ENCODE measurements around the gene ZNF621. TPM values are rescaled to one million over a fixed set of nuclear protein-coding genes. Genes with fewer than 3 reads are reported as not detected.

Gene ZNF621
- total RNA-seq, 1 donor from 2014 or later = 34.8 TPM

DNA sequence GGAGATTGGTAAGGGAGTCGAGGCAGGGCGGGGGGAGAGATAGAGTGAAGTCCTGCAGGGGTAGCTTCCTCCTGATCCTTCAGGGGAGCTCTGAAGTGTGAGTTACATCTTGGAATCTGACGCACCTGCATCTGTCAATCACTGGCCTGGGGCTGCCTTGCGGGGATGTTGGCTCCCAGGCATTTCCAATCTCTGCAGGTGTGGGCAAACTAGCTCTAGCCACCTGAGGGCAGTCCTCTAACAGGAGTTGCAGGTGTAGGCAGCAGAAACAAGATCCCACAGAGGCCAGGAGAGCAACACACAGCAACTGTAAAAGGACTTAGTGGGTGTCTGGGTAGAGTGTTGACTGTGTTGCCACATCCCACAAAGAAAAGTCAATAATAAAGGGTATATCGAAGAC, 63.6 kb downstream of the ZNF621 start:
- no peak overlapping the region for H3K27ac Mint-ChIP-seq (ENCODE audit: unreplicated experiment)

More for the DNA sequence above, 63.6 kb downstream of the ZNF621 start:
- TF ChIP-seq CTCF (IDR thresholded peaks at IDR 0.05; ENCODE audit: partially characterized antibody, unreplicated experiment) = no peak
- H3K4me1 Mint-ChIP-seq (ENCODE audit: low read depth, unreplicated experiment) = peaks cover 26% of the 10 kb centered on the region
- peaks cover 4% of the 10 kb centered on the region for H3K27me3 Mint-ChIP-seq (ENCODE audit: unreplicated experiment)
- no peak overlapping the region for H3K4me3 Mint-ChIP-seq (ENCODE audit: unreplicated experiment)
- no peaks in the 10 kb centered on the region for H3K36me3 Mint-ChIP-seq (ENCODE audit: unreplicated experiment)
- DNase-seq = no peak
- peaks cover 7% of the 10 kb centered on the region for H3K9me3 Mint-ChIP-seq (ENCODE audit: unreplicated experiment)

Other genes with a start within 250 kb of the ZNF621 start
- 130 TPM for gene EIF1B, start 215.3 kb upstream of the ZNF621 start, total RNA-seq (ENCODE audit: unreplicated experiment)
- 1.7 TPM for gene ENTPD3, start 137.8 kb upstream of the ZNF621 start, total RNA-seq (ENCODE audit: unreplicated experiment)
- gene RPL14, start 67.6 kb upstream of the ZNF621 start, total RNA-seq (ENCODE audit: unreplicated experiment) = 1,217 TPM
- 7.2 TPM for gene ZNF619, start 47.8 kb upstream of the ZNF621 start, total RNA-seq (ENCODE audit: unreplicated experiment)
- 18.6 TPM for gene ZNF620, start 18.9 kb upstream of the ZNF621 start, total RNA-seq (ENCODE audit: unreplicated experiment)